Measurements from ENCODE around the gene MPZL3.
"Not testable (repeated sequence)": the region's sequence is repeated elsewhere in the genome, so short reads cannot be mapped to it uniquely, and the experiment has no call there.

Gene MPZL3

GRCh38 chr11:118184784-118185579 is 67.2 kb downstream of the MPZL3 start:
- no peak for DNase-seq (ENCODE audit: low read depth, low spot score)

- DNase-seq (ENCODE audit: low read depth, low spot score): not testable (repeated sequence)
Observed at GRCh38 chr11:118183691-118184090, 68.5 kb downstream of the MPZL3 start.

- DNase-seq (ENCODE audit: low read depth, low spot score): peak; percentile 82
Observed at GRCh38 chr11:118180300-118180703, 71.9 kb downstream of the MPZL3 start.

- no peak for DNase-seq (ENCODE audit: low read depth, low spot score)
Observed at GRCh38 chr11:118176778-118177134, 75.4 kb downstream of the MPZL3 start.

All from astrocyte of the hippocampus (primary cell).